CD14-positive monocyte (primary cell): ENCODE data around the gene KANSL1L. TPM values are rescaled to one million over a fixed set of nuclear protein-coding genes. Genes with fewer than 3 reads are reported as not detected.

Source experiments
- DNase-seq, 3 donors: peaks; one replicate each; pipeline ENCODE4 v3.0.0-alpha.2; 2011 to 2022
- H2AFZ ChIP-seq: 2 replicates; pipeline ENCODE4 v1.6.0; 2012; ENCODE audit warnings: mild to moderate bottlenecking, low read depth, low read length, inconsistent platforms; ENCODE audit not compliant: insufficient read depth, poor library complexity, severe bottlenecking
- H3K27ac ChIP-seq, 2 donors: 1 replicate in 1 of 2; 2 replicates in 1 of 2; pipeline ENCODE4 v1.5.1; 2012 to 2013; ENCODE audit warnings: low read length in 2 of 2, control low read depth in 1 of 2, inconsistent platforms in 1 of 2, low read depth in 1 of 2, mild to moderate bottlenecking in 1 of 2
- H3K27me3 ChIP-seq, 2 donors: one replicate each; pipeline versions ENCODE4 v1.6.0 to v1.6.1; 2011 to 2013; ENCODE audit warnings: low read length in 2 of 2; ENCODE audit not compliant: control insufficient read depth in 2 of 2, insufficient read depth in 2 of 2
- H3K36me3 ChIP-seq, 2 donors: replicated peaks in 1 of 2; 1 replicate in 1 of 2; 2 replicates in 1 of 2; pipeline versions ENCODE4 v1.5.1 to v1.6.1; 2012 to 2013; ENCODE audit warnings: low read length in 2 of 2, control low read depth in 1 of 2, inconsistent platforms in 1 of 2, mild to moderate bottlenecking in 1 of 2; ENCODE audit not compliant: insufficient read depth in 2 of 2, control insufficient read depth in 1 of 2
- H3K4me1 ChIP-seq, 2 donors: 1 replicate in 1 of 2; 2 replicates in 1 of 2; pipeline versions ENCODE4 v1.5.1 to v1.6.1; 2012 to 2013; ENCODE audit warnings: low read length in 2 of 2, control low read depth in 1 of 2, inconsistent platforms in 1 of 2, mild to moderate bottlenecking in 1 of 2, moderate library complexity in 1 of 2; ENCODE audit not compliant: insufficient read depth in 2 of 2, control insufficient read depth in 1 of 2
- H3K4me2 ChIP-seq: replicated peaks from 2 replicates; pipeline ENCODE3; 2012; ENCODE audit warnings: low read length, moderate library complexity, mild to moderate bottlenecking; ENCODE audit not compliant: poor library complexity, severe bottlenecking; ENCODE audit errors: extremely low read depth
- H3K4me3 ChIP-seq, 3 experiments: fragments of 200-600 bp in 1 of 3; sonication (generic) in 1 of 3; replicated peaks in 1 of 3; 1 replicate in 2 of 3; 2 replicates in 1 of 3; pipeline ENCODE4 v1.5.1; 2011 to 2013; ENCODE audit warnings: low read length in 3 of 3, mild to moderate bottlenecking in 3 of 3, control low read depth in 2 of 3, low read depth in 2 of 3, inconsistent platforms in 1 of 3, moderate library complexity in 1 of 3
- H3K79me2 ChIP-seq: 2 replicates; pipeline ENCODE4 v1.6.0; 2012; ENCODE audit warnings: mild to moderate bottlenecking, control low read depth, inconsistent platforms, low read length, moderate library complexity; ENCODE audit not compliant: insufficient read depth
- H3K9ac ChIP-seq: 2 replicates; pipeline ENCODE4 v1.6.0; 2017; ENCODE audit warnings: low read length, mild to moderate bottlenecking; ENCODE audit not compliant: insufficient read depth, poor library complexity, severe bottlenecking
- H3K9me3 ChIP-seq, 2 donors: replicated peaks in 1 of 2; 1 replicate in 1 of 2; 2 replicates in 1 of 2; pipeline versions ENCODE4 v1.5.1 to v1.6.1; 2012 to 2013; ENCODE audit warnings: low read length in 2 of 2, control low read depth in 1 of 2; ENCODE audit not compliant: control insufficient read depth in 1 of 2, insufficient read depth in 1 of 2
- H4K20me1 ChIP-seq: 2 replicates; pipeline ENCODE4 v1.6.0; 2012; ENCODE audit warnings: mild to moderate bottlenecking, low read length, control low read depth, moderate library complexity; ENCODE audit not compliant: insufficient read depth
- H3K27ac Mint-ChIP-seq, 7 donors: one replicate each; pipeline ENCODE4 v1.8.0; 2020; ENCODE audit warnings: mild to moderate bottlenecking in 7 of 7, mixed read lengths in 7 of 7, moderate library complexity in 6 of 7, inconsistent platforms in 2 of 7
- H3K27me3 Mint-ChIP-seq, 3 donors: one replicate each; pipeline ENCODE4 v1.8.0; 2021 to 2022; ENCODE audit warnings: low read depth in 3 of 3, mild to moderate bottlenecking in 3 of 3, mixed read lengths in 3 of 3, moderate library complexity in 3 of 3, inconsistent platforms in 1 of 3
- H3K36me3 Mint-ChIP-seq, 2 donors: one replicate each; pipeline ENCODE4 v1.8.0; 2020; ENCODE audit warnings: mixed read lengths in 2 of 2, inconsistent platforms in 1 of 2, mild to moderate bottlenecking in 1 of 2
- H3K4me1 Mint-ChIP-seq: one replicate; pipeline ENCODE4 v1.8.0; 2020; ENCODE audit warnings: mild to moderate bottlenecking, mixed read lengths
- H3K4me3 Mint-ChIP-seq, 2 donors: one replicate each; pipeline ENCODE4 v1.8.0; 2020; ENCODE audit warnings: mild to moderate bottlenecking in 2 of 2, mixed read lengths in 2 of 2, moderate library complexity in 1 of 2
- H3K9me3 Mint-ChIP-seq, 7 donors: one replicate each; pipeline ENCODE4 v1.8.0; 2020 to 2022; ENCODE audit warnings: mixed read lengths in 7 of 7, mild to moderate bottlenecking in 6 of 7, moderate library complexity in 6 of 7, inconsistent platforms in 2 of 7
- CTCF ChIP-seq: fragments of 200-600 bp; IDR thresholded peaks from one replicate; pipeline ENCODE4 v1.8.0; 2022; ENCODE audit warnings: antibody characterized with exemption, mild to moderate bottlenecking
- intact Hi-C, 2 donors: fragments of 100-400 bp; cut with micrococcal nuclease; formaldehyde crosslinking; loops; one replicate each; pipeline versions ENCODE4 v1.15.0 to v1.15.1; 2023
- polyA plus RNA-seq, 3 donors: library from polyadenylated mRNA; depleted of rRNA in 1 of 3; unstranded in 2 of 3; stranded (reverse) in 1 of 3; fragments of 300-500 nt in 2 of 3; fragments of >200 nt in 1 of 3; fragmentation: Illumina TruSeq in 2 of 3; gene quantifications; 1 replicate in 2 of 3; 2 replicates in 1 of 3; pipeline ENCODE4 v1.2.3, GENCODE V29; 2012 to 2021

KANSL1L gene
- polyA plus RNA-seq, 3 donors = 1.00 to 11.6 (median 1.3) TPM

DNA sequence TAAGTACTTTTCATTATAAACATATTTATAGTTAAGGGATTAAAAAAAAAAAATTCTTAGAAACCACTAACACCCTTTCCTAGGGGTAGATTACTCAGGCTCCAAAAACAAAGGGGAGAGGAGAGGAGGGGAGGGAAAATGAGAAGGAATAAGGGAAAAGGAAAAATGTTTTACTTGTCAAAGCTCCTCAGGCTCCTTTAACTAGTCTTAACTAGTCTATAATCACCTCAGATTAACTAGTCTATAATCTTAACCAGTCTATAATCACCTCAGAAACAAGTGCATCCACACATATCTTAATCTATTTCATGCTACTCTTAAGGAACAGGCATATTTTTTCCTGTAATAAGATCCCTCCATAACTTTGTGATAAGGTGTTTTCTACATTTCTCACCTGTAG, 76.4 kb downstream of the KANSL1L start:
- Histone ChIP-seq H3K9ac (no peak overlapping the region), H2AFZ (no peak overlapping the region), H3K27me3 (no peaks in the 10 kb centered on the region), H3K4me1 (no peaks in the 10 kb centered on the region), H3K4me3 (no peak overlapping the region), H3K4me2 (no peak overlapping the region), H3K36me3 (peaks cover 0 to 19% of the 10 kb centered on the region in 2 donors), H3K79me2 (no peaks in the 10 kb centered on the region), H4K20me1 (no peaks in the 10 kb centered on the region), H3K27ac (no peak overlapping the region), H3K9me3 (no peaks in the 10 kb centered on the region)
- H3K27me3 Mint-ChIP-seq = no peaks in the 10 kb centered on the region
- no peak for DNase-seq
- TF ChIP-seq CTCF = no peak
- no peaks in the 10 kb centered on the region for H3K4me1 Mint-ChIP-seq
- intact Hi-C loops = no loop called here
- no peak overlapping the region for H3K4me3 Mint-ChIP-seq
- no peak overlapping the region for H3K27ac Mint-ChIP-seq
- peaks cover 13 to 16% of the 10 kb centered on the region in 2 donors for H3K36me3 Mint-ChIP-seq
- peaks cover 0 to 2% (median 0%) of the 10 kb centered on the region in 7 donors for H3K9me3 Mint-ChIP-seq

GRCh38 chr2:210092791-210093190, 78.4 kb downstream of the KANSL1L start:
- peaks cover 15 to 24% of the 10 kb centered on the region in 2 donors for H3K36me3 Mint-ChIP-seq

More at GRCh38 chr2:210092791-210093190, 78.4 kb downstream of the KANSL1L start:
- Mint-ChIP-seq H3K27ac (peak overlapping the region in 2 of 7 donors; percentile 21 to 69), H3K4me3 (no peak overlapping the region), H3K4me1 (no peaks in the 10 kb centered on the region), H3K9me3 (peaks cover 0 to 2% (median 0%) of the 10 kb centered on the region in 7 donors), H3K27me3 (no peaks in the 10 kb centered on the region)
- no peak overlapping the region for H2AFZ ChIP-seq
- no peaks in the 10 kb centered on the region for H3K79me2 ChIP-seq
- H3K4me3 ChIP-seq = no peak overlapping the region
- no peak overlapping the region for H3K4me2 ChIP-seq
- H4K20me1 ChIP-seq = no peaks in the 10 kb centered on the region
- no peaks in the 10 kb centered on the region for H3K4me1 ChIP-seq
- DNase-seq = no peak
- no peak for TF ChIP-seq CTCF
- no peak overlapping the region for H3K27ac ChIP-seq
- peaks cover 0 to 6% of the 10 kb centered on the region in 2 donors for H3K36me3 ChIP-seq
- H3K9ac ChIP-seq = no peak overlapping the region
- intact Hi-C loops = no loop called here
- H3K27me3 ChIP-seq = no peaks in the 10 kb centered on the region
- H3K9me3 ChIP-seq = no peaks in the 10 kb centered on the region
